GM12872 (cell line): ENCODE data around the gene KIFC3.

Source experiments
- TF ChIP-seq, protein P1 (sequence below): IDR thresholded peaks from 3 replicates; pipeline ENCODE4 v1.5.1; 2011; ENCODE audit warnings: low read depth, mild to moderate bottlenecking, low read length, moderate library complexity; ENCODE audit not compliant: insufficient read depth

Gene KIFC3

GRCh38 chr16:57765160-57765728 lies 37.0 kb downstream of the KIFC3 start:
- TF ChIP-seq, protein P1, sequence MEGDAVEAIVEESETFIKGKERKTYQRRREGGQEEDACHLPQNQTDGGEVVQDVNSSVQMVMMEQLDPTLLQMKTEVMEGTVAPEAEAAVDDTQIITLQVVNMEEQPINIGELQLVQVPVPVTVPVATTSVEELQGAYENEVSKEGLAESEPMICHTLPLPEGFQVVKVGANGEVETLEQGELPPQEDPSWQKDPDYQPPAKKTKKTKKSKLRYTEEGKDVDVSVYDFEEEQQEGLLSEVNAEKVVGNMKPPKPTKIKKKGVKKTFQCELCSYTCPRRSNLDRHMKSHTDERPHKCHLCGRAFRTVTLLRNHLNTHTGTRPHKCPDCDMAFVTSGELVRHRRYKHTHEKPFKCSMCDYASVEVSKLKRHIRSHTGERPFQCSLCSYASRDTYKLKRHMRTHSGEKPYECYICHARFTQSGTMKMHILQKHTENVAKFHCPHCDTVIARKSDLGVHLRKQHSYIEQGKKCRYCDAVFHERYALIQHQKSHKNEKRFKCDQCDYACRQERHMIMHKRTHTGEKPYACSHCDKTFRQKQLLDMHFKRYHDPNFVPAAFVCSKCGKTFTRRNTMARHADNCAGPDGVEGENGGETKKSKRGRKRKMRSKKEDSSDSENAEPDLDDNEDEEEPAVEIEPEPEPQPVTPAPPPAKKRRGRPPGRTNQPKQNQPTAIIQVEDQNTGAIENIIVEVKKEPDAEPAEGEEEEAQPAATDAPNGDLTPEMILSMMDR = no peak

DNA sequence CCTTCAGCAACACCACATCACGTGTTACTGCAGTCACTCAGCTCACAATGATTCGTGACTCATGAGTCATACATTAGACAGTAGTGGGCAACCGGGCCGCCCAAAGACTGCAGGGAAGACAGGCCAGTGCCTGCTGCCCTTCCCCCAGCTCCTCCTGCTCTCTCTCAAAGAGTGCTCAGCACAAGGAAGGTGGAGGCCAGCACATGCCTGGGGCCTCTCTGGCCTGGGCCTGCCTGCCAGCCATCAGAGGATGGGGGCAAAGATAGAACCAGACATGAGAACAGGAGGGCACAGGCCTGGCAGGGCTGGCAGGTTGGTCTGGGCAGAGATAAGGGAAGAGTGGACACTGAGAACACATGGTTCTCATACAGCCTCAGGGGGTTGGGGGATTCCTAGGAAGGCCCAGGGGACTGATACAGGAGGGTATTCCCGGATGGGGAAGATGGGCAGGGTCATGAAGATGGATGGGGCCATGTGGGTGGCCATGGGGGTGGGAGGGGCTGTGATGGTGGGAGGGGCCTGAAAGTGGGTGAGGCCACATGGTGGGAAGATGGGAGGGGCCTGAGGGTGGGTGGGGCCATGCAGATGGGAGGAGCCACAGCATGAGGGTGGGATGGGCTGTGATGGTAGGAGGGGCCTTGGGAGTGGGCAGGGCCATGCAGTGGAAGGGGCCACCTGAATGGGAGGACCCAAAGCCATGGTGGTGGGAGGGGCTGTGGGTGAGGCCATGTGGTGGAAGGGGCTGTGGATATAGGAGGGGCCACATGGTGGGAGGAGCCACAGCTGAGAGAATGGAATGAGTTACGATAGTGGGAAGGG lies 37.7 kb downstream of the KIFC3 start:
- TF ChIP-seq, protein P1 = no peak

GRCh38 chr16:57764006-57764340 lies 38.3 kb downstream of the KIFC3 start:
- TF ChIP-seq, protein P1 = no peak

- TF ChIP-seq, protein P1 = no peak
These were observed 38.8 kb downstream of the KIFC3 start for GRCh38 chr16:57763285-57764005.

DNA sequence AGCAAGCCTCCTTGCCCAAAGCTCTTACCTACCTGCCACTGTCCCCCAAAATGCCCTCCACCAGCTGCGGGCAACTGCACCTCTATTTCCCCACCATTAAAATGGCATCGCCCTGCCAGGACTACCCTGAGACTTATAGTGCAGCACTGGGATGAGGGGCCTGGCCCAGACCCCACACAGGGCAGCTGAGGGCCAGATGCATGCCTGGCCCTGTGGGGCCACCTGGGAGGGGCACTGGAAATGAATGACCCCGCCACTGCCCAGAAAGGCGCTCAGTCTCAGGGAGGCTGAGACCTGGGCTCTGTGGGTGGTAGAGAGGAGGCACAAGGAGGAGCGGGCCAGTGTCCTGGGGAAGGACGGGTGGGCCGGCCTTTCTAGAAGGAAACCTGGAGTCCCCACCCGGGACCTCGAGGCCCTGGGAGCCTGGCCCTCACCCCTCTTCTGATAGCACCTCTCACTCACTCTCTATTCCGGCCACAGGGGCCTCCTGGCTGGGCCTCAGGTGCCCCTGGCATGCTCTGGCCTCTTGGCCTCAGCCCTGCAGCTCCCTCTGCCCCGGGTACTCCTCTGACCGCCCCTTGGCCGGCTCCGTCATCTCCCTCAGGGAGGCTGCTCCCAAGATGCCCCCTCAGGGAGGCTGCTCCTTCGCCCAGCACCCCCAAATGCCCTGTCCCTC lies 39.8 kb downstream of the KIFC3 start:
- TF ChIP-seq, protein P1 = no peak

DNA sequence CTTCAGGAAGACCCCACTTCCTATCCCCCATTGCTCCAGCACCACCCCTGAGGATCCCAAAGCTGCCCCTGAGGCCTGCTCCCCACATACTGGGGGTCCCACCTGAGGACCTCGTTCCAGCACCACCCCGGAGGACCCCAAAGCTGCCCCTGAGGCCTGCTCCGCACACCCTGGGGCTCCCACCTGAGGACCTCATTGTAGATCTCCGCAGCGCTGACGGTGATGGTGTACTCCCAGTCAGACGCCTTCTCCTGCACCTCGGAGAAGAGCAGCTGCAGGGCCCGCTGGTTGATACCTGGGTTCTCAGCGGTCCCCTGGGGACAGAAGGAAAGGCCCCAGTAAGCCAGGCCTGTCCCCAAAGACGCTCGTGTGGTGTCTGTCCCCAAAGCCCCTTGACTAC lies 40.3 kb downstream of the KIFC3 start:
- TF ChIP-seq, protein P1 = no peak

DNA sequence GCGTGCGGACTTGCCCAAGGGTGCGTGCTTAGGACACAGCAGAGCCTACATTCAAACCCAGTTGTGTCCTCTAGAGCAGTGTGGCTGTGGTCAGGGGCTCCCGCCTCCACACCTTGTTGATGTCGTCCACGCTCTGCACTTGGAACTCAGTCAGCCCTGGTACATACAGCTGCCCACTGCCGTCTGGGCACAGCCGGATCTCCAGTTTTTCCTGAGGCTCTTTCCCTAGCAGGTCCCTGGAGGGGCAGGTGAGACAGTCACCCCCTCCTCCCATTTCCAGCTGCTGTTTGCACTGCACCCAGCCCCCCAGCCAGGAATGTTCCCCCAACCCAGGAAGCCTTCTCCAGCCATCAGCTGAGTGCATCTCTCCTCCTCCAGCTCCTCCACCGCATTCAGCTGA lies 41.0 kb downstream of the KIFC3 start:
- TF ChIP-seq, protein P1 = no peak
